Muscle layer of duodenum (tissue), 2 donors: ENCODE results near the gene EXOC6B.

ENCODE experiments used
- H3K27ac ChIP-seq: one replicate; pipeline ENCODE4 v1.7.0; 2013; ENCODE audit warnings: mild to moderate bottlenecking, low read length
- H3K27me3 ChIP-seq: one replicate; pipeline ENCODE4 v1.7.0; 2013; ENCODE audit warnings: low read depth, mild to moderate bottlenecking, control low read depth, low read length
- H3K36me3 ChIP-seq, 2 donors: one replicate each; pipeline ENCODE4 v1.7.0; 2013; ENCODE audit warnings: low read length in 2 of 2, control low read depth in 1 of 2, mild to moderate bottlenecking in 1 of 2; ENCODE audit not compliant: insufficient read depth in 2 of 2, control insufficient read depth in 1 of 2
- H3K4me1 ChIP-seq, 2 donors: one replicate each; pipeline ENCODE4 v1.7.0; 2013; ENCODE audit warnings: low read length in 2 of 2, mild to moderate bottlenecking in 2 of 2, control low read depth in 1 of 2, moderate library complexity in 1 of 2; ENCODE audit not compliant: insufficient read depth in 2 of 2, control insufficient read depth in 1 of 2
- H3K4me3 ChIP-seq, 2 donors: one replicate each; pipeline ENCODE4 v1.7.0; 2013; ENCODE audit warnings: low read length in 2 of 2, low read depth in 1 of 2, mild to moderate bottlenecking in 1 of 2
- H3K9me3 ChIP-seq, 2 donors: one replicate each; pipeline ENCODE4 v1.7.0; 2013; ENCODE audit warnings: low read length in 2 of 2, control low read depth in 1 of 2, mild to moderate bottlenecking in 1 of 2; ENCODE audit not compliant: control insufficient read depth in 1 of 2
- donor health status: healthy.

The EXOC6B gene

DNA sequence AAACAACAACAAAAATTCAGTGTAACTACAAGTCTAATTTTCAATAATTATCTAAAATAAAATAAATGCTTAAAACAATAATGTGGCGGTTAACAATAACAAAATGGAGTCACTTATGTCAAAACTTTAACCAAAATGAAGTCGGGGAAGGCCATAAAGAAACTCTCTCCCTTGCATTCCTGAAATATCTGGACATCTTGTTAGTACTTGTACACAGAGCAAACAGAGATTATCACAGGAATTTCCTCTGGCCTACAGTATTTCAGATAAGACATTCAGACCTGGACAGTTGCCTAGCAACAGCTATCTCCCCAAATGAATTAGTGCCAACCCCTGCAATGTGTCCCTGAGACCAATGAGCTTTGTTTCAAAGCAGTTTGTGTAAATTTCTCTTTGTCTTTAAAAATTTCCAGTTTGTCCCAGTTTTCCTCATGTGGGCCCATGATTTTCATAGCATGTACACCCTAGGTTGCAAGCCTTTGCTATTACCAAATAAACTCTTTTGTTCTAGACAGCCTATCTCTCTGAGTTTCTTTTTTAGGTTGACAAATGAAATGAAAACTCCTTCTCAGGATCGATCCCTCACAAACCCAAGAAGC, 68.6 kb downstream of the EXOC6B start:
- H3K27ac ChIP-seq, result no peak overlapping the region
- H3K27me3 ChIP-seq, result no peaks in the 10 kb centered on the region
- peaks cover 2 to 6% of the 10 kb centered on the region in 2 donors for H3K9me3 ChIP-seq
- no peak overlapping the region for H3K4me3 ChIP-seq
- peaks cover 4 to 19% of the 10 kb centered on the region in 2 donors for H3K4me1 ChIP-seq
- no peaks in the 10 kb centered on the region for H3K36me3 ChIP-seq

- Histone ChIP-seq H3K9me3 (no peaks in the 10 kb centered on the region), H3K27me3 (no peaks in the 10 kb centered on the region), H3K27ac (no peak overlapping the region), H3K36me3 (no peaks in the 10 kb centered on the region), H3K4me1 (peaks cover 4 to 19% of the 10 kb centered on the region in 2 donors), H3K4me3 (no peak overlapping the region)
Measured at GRCh38 chr2:72755647-72756423, 70.0 kb downstream of the EXOC6B start.

GRCh38 chr2:72754628-72755320, 71.1 kb downstream of the EXOC6B start:
- no peaks in the 10 kb centered on the region for H3K9me3 ChIP-seq
- H3K4me3 ChIP-seq, result no peak overlapping the region
- H3K4me1 ChIP-seq, result peaks cover 4 to 19% of the 10 kb centered on the region in 2 donors
- no peaks in the 10 kb centered on the region for H3K27me3 ChIP-seq
- no peak overlapping the region for H3K27ac ChIP-seq
- H3K36me3 ChIP-seq, result no peaks in the 10 kb centered on the region

DNA sequence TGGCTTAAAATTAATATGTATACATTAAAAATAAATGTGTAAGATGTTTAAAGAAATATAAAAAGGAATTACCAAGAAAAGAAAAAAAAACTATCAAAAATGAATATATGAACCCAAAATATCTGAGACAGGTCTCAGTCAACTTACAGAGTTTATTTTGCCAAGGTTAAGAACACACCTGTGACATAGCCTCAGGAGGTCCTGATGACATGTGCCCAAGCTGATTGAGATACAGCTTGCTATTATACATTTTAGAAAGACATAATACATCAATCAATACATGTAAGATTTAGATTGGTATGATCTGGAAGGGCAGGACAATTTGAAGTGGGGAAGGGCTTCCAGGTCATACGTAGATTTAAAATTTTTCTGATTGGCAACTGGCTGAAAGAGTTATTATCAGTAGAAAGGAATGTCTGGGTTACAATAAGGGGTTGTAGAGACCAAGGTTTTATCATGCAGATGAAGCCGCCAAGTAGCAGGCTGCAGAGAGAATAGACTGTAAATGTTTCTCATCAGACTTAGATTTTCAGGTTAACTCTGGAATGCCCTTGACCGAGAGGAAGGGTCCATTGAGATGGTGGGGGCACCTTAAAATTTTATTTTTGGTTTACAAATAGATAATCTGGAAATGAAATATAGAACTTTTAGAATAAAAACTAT, 74.7 kb downstream of the EXOC6B start:
- Histone ChIP-seq H3K4me3 (no peak overlapping the region), H3K27ac (no peak overlapping the region), H3K4me1 (peaks cover 0 to 13% of the 10 kb centered on the region in 2 donors), H3K36me3 (no peaks in the 10 kb centered on the region), H3K27me3 (no peaks in the 10 kb centered on the region), H3K9me3 (no peaks in the 10 kb centered on the region)

- Histone ChIP-seq H3K4me1 (peaks cover 0 to 7% of the 10 kb centered on the region in 2 donors), H3K27me3 (no peaks in the 10 kb centered on the region), H3K4me3 (no peak overlapping the region), H3K9me3 (no peaks in the 10 kb centered on the region), H3K27ac (no peak overlapping the region), H3K36me3 (no peaks in the 10 kb centered on the region)
Measured at GRCh38 chr2:72750466-72750865, 75.4 kb downstream of the EXOC6B start.

GRCh38 chr2:72747344-72747743, 78.5 kb downstream of the EXOC6B start:
- Histone ChIP-seq H3K9me3 (no peaks in the 10 kb centered on the region), H3K4me3 (no peak overlapping the region), H3K36me3 (no peaks in the 10 kb centered on the region), H3K27me3 (no peaks in the 10 kb centered on the region), H3K4me1 (no peaks in the 10 kb centered on the region), H3K27ac (no peak overlapping the region)

DNA sequence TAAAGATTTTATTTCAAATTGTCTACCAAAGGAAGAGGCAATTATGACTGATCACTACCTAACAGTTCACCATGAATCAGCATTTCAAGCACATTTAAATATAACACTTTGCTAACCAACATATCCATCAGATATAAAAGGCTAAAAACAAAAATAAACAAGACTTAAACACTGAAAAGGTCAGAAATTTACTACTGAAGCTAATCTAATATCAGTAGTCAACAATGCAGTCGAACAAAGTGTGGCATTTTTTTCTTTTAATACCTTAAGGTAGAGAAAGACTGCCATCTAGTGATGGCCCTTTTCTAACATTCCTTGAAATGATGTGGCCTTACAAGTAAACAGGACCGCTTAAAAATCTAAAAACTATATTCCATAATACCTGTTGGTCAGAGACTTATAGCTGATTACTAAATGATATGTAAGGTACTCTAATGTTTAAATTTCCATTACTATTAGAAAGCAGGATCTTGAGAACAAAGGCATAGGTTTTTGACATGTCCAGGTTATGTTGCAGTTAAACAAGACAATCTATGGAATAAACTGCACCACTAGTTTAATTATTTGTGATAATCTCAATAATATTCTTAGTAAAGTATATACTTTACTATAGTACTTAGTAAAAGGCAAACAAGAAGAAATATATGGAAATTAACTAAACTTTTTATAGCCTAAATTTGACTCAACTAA, 80.0 kb downstream of the EXOC6B start:
- Histone ChIP-seq H3K4me1 (no peaks in the 10 kb centered on the region), H3K36me3 (no peaks in the 10 kb centered on the region), H3K4me3 (no peak overlapping the region), H3K9me3 (no peaks in the 10 kb centered on the region), H3K27ac (no peak overlapping the region), H3K27me3 (no peaks in the 10 kb centered on the region)

GRCh38 chr2:72744049-72744448, 81.8 kb downstream of the EXOC6B start:
- Histone ChIP-seq H3K27ac (no peak overlapping the region), H3K27me3 (no peaks in the 10 kb centered on the region), H3K4me1 (no peaks in the 10 kb centered on the region), H3K4me3 (no peak overlapping the region), H3K9me3 (no peaks in the 10 kb centered on the region), H3K36me3 (no peaks in the 10 kb centered on the region)

DNA sequence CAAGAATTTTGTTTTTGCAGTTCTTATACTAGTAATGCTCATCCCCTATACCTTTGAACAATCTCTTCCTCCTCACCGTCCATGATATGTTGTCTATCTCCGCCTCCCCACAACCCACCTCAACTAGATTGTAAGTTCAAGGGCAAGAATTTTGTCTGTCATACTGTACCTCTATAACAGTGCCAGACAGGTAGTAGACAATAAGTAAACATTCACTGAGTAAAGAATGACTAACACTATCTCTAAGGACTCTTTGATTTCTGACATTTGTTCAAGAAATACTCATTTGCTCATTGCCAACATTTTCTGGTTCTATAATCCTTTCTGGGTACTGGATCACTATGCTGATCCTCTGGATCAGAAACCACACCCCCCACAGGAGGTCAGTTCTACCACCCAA, 82.4 kb downstream of the EXOC6B start:
- no peaks in the 10 kb centered on the region for H3K27me3 ChIP-seq
- no peaks in the 10 kb centered on the region for H3K9me3 ChIP-seq
- no peak overlapping the region for H3K27ac ChIP-seq
- H3K4me3 ChIP-seq, result no peak overlapping the region
- no peaks in the 10 kb centered on the region for H3K4me1 ChIP-seq
- no peaks in the 10 kb centered on the region for H3K36me3 ChIP-seq

DNA sequence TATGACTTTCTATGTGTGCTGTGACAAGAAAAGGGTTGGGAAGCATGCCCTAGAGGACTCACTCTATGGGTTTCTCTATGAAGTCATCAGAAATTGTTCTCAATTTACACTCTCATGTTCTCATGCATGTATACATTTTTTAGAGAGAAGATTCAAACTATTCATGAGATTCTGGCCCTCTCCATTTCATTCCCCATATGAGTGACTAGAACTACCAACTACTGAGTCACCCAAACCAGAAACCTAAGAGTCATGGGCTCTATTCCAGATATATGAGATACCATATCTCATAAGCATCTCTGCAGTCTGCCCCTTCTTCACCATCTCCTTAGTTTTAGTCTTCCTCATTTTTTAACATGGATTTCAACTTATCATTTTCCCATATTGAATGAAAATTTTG, 87.7 kb downstream of the EXOC6B start:
- Histone ChIP-seq H3K27me3 (no peaks in the 10 kb centered on the region), H3K9me3 (no peaks in the 10 kb centered on the region), H3K4me1 (no peaks in the 10 kb centered on the region), H3K36me3 (no peaks in the 10 kb centered on the region), H3K27ac (no peak overlapping the region), H3K4me3 (no peak overlapping the region)

DNA sequence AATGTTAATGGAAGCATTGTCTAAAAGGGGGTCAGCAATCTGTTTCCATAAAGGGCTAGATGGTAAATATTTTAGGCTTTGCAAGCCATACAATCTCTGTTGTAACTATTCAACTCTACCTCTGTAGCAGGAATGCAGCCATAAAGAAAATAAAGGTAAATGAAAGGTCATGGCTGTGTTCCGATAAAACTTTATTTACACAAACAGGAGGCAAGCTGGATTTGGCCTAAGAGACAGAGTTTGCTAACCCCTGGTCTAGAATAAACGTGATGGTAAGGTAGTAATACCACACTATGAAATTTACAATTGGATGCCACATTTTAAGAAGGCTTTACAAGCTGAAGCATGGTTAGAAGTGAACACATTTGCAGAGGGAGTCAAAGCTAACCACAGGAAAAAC, 91.4 kb downstream of the EXOC6B start:
- H3K27ac ChIP-seq, result no peak overlapping the region
- peaks cover 0 to 5% of the 10 kb centered on the region in 2 donors for H3K4me1 ChIP-seq

More for the DNA sequence above, 91.4 kb downstream of the EXOC6B start:
- Histone ChIP-seq H3K36me3 (no peaks in the 10 kb centered on the region), H3K9me3 (no peaks in the 10 kb centered on the region), H3K27me3 (no peaks in the 10 kb centered on the region), H3K4me3 (no peak overlapping the region)
